ENCODE results near the gene MAP4. TPM values are rescaled to one million over a fixed set of nuclear protein-coding genes. Genes with fewer than 3 reads are reported as not detected.

MAP4 gene
- total RNA-seq, 1 experiment from 2014 or later = 140 TPM

- Histone ChIP-seq H3K14ac (ENCODE audit: insufficient read depth, low read length) (no peak overlapping the region), H2AK5ac (ENCODE audit: insufficient read length, low read length) (no peak overlapping the region), H2BK12ac (ENCODE audit: insufficient read length, low read depth, low read length) (no peak overlapping the region), H3K4ac (ENCODE audit: low read depth, low read length) (no peak overlapping the region), H4K20me1 (ENCODE audit: control insufficient read depth, insufficient read depth, insufficient read length) (no peaks in the 10 kb centered on the region), H3K79me2 (ENCODE audit: insufficient read depth, low read length) (no peaks in the 10 kb centered on the region), H2AFZ (ENCODE audit: low read length) (no peak overlapping the region), H3K4me1 (ENCODE audit: insufficient read depth, low read length) (no peaks in the 10 kb centered on the region), H4K5ac (ENCODE audit: insufficient read length, low read depth, low read length) (no peak overlapping the region), H3K56ac (ENCODE audit: insufficient read length, low read depth, low read length) (no peak overlapping the region), H3K27me3 (ENCODE audit: insufficient read depth, low read length) (no peaks in the 10 kb centered on the region), H3T11ph (ENCODE audit: low read length) (no peak overlapping the region), H3K9ac (ENCODE audit: extremely low read depth, insufficient read length, low read length) (no peak overlapping the region), H2BK15ac (ENCODE audit: low read depth, low read length) (no peak overlapping the region), H3K4me2 (ENCODE audit: insufficient read depth, insufficient read length, low read length) (no peak overlapping the region), H2BK5ac (ENCODE audit: insufficient read length, low read length) (no peak overlapping the region), H2BK20ac (ENCODE audit: low read depth, low read length, poor library complexity, severe bottlenecking) (no peak overlapping the region), H3K79me1 (ENCODE audit: insufficient read depth, low read depth, low read length, poor library complexity, severe bottlenecking) (no peaks in the 10 kb centered on the region), H3K9me3 (ENCODE audit: control insufficient read depth, low read depth, low read length) (no peaks in the 10 kb centered on the region), H3K23me2 (ENCODE audit: insufficient read length, low read depth, low read length, poor library complexity, severe bottlenecking) (no peaks in the 10 kb centered on the region), H3K23ac (ENCODE audit: insufficient read length, low read depth, low read length) (no peak overlapping the region), H4K8ac (replicated peaks; ENCODE audit: insufficient read length, low read depth, low read length) (no peak overlapping the region), H3K27ac (ENCODE audit: insufficient read length, low read depth, low read length) (no peak overlapping the region), H3K18ac (ENCODE audit: insufficient read length, low read depth, low read length) (no peak overlapping the region), H4K91ac (ENCODE audit: insufficient read length, low read depth, low read length) (no peak overlapping the region), H2BK120ac (ENCODE audit: low read depth, low read length, poor library complexity, severe bottlenecking) (no peak overlapping the region)
- no peak for DNase-seq
- Mint-ChIP-seq H3K4me3 (no peak overlapping the region), H3K27ac (no peak overlapping the region), H3K4me1 (no peaks in the 10 kb centered on the region), H3K36me3 (ENCODE audit: insufficient read depth in 1 of 3, low read depth in 3 of 3) (peaks cover 2 to 12% (median 8%) of the 10 kb centered on the region in 3 experiments; a peak in 4 of 7 replicates), H3K27me3 (ENCODE audit: low read depth) (no peaks in the 10 kb centered on the region), H3K9me3 (no peaks in the 10 kb centered on the region)
- no peak for TF ChIP-seq CTCF (conservative IDR thresholded peaks at IDR 0.05)
- no CpG with 5 or more reads among the region's 3 CpGs for WGBS (ENCODE audit: extremely low coverage, insufficient read length, low lambda C conversion rate)
These were observed 45.1 kb downstream of the MAP4 start for GRCh38 chr3:47971081-47971480.

Measured in H9 (cell line).